Thyroid gland (tissue), 4 donors: ENCODE data around the gene PTPRN2.

Source experiments
- POLR2A ChIP-seq, 2 donors: fragments of 450-650 bp; IDR thresholded peaks; one replicate each; pipeline ENCODE4 v1.6.1; 2017; ENCODE audit warnings: antibody characterized with exemption in 2 of 2, mild to moderate bottlenecking in 2 of 2, moderate library complexity in 1 of 2
- TF ChIP-seq, protein P1 (sequence below), 6 experiments: fragments of 200-600 bp in 3 of 6; fragments of 450-650 bp in 3 of 6; sonication (generic) in 3 of 6; IDR thresholded peaks; one replicate each; pipeline ENCODE4 v1.5.1; 2016 to 2019; ENCODE audit warnings: antibody characterized with exemption in 6 of 6, mild to moderate bottlenecking in 2 of 6, inconsistent platforms in 1 of 6, moderate library complexity in 1 of 6

- TF ChIP-seq, protein P1, sequence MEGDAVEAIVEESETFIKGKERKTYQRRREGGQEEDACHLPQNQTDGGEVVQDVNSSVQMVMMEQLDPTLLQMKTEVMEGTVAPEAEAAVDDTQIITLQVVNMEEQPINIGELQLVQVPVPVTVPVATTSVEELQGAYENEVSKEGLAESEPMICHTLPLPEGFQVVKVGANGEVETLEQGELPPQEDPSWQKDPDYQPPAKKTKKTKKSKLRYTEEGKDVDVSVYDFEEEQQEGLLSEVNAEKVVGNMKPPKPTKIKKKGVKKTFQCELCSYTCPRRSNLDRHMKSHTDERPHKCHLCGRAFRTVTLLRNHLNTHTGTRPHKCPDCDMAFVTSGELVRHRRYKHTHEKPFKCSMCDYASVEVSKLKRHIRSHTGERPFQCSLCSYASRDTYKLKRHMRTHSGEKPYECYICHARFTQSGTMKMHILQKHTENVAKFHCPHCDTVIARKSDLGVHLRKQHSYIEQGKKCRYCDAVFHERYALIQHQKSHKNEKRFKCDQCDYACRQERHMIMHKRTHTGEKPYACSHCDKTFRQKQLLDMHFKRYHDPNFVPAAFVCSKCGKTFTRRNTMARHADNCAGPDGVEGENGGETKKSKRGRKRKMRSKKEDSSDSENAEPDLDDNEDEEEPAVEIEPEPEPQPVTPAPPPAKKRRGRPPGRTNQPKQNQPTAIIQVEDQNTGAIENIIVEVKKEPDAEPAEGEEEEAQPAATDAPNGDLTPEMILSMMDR (IDR thresholded peaks at IDR 0.05) = no peak
- TF ChIP-seq POLR2A (IDR thresholded peaks at IDR 0.05) = no peak
These were observed 308.8 kb downstream of the PTPRN2 start for GRCh38 chr7:158278745-158279320.
